HS-5 (cell line): ENCODE results near the gene CCDC83.
A peak's percentile ranks its signal among the peaks of the same experiment; 100 is the strongest.

Experiments used
- DNase-seq: peaks from one replicate; pipeline ENCODE4 v3.0.0-alpha.2; 2012; ENCODE audit warnings: low read depth

Gene CCDC83

DNA sequence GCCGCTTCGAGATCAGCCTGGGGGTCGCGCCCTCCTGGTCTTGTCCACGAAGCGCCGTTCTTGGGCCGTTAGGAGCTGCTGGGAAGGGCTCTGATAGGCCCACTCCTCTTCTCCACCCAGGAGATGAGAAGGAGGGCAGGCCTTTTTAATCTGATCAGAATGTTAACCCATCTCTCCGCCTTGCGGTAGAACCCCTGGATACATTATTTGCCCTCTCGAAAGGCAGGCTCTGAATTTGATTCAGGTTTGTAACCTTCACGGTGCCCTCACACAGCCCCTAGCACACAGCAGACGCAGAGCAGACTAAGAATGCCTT is at the start of gene CCDC83:
Gene CCDC83 (plus strand): TSS at position 43 of the 316 bp plus-strand sequence. CDS start 9,741 bp downstream, outside the sequence.
- no peak for DNase-seq

DNA sequence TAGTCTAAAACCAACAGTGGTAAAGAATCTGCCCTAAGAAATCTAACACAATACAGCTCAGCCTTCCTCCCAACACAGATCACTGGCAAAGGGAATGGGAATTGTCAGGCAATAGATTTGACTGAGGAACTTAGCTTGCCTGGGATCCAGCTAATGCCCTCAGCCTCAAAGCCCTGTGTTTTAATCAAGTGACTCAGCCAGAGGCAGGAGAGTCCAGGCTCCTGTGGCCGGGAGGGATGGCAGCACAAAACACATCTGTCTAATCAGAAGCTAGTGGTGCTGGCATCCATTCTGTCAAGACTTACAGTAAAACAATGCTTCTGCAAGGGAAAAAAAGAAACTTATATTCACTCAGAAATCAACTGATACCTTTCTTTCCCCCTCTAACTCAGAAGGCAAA is 49.8 kb upstream of the CCDC83 start:
- DNase-seq, result no peak

DNA sequence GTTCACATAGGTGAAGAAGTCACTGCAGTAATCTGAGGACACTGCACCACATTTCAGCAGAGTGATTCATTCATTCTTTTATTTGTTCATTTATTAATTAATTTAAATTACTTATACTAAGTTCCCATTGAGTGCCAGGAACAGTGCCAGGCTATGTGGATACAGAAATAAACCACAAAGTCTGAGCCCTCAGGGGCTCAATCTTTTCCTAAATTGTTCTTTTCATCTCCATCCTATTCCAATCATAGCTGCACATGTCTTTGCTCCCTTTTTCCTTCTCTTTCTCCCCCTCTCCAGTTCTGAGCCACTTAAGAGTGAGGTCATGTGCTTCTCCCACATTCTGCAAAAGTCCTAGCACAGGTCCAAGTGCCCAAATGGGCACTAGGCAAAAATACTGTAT is 49.2 kb upstream of the CCDC83 start:
- DNase-seq, result no peak

DNA sequence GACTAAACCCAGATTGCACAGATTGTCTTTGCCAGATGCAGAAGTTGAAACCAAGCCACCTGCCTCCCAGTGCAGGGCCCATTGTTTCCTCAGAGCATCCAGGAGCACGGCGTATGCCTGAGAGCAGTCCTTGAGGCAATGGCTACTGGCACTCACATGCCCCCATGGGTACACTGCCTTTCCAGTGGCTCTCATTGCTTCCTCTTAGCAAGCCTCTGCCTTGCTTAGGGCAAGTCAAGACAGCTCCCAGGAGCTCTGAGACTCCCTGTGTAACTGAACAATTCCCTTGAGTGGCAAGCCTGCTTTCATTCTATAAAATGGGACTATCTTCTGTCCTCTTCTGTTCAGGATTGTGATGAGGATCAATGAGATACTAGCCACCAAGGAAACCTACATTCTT is 48.3 kb upstream of the CCDC83 start:
- no peak for DNase-seq

DNA sequence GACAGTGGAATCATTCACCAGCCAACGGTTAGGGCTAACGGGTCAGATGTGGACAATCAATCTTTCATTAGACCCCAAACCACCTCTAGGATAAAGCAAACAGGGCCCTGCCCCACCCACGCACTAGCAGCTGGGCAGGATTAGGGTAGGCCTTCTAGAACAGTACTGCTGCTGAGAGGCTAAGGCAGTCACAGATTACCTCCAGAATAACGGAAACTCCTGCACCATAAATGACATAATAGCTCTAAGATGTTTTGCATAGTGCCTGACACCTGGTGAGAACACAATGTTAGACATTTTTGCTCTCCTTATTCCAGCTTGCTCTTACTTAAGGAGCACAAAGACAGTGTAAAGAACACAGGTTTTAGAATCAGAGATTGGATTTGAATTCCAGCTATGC is 46.0 kb upstream of the CCDC83 start:
- DNase-seq, result no peak

DNA sequence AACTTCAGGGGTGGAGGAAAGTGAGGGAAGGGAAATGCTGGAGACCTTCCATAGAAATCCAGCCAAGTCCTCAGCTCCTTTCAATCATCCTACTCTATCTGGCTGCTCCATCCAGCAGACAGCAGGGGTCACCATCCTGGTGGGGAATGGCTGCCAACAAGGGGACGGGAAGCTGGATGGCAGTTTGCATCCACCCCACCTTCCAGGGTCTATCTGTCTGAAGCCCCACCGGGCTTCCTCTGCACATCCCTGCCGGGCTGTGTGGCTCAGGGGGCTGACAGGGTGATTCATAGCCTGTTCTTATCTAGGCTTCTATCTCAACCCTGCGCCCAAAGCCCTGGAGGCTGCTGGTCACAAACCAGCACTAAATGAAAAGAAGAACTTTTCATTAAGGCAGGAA is 45.3 kb upstream of the CCDC83 start:
- no peak for DNase-seq

DNA sequence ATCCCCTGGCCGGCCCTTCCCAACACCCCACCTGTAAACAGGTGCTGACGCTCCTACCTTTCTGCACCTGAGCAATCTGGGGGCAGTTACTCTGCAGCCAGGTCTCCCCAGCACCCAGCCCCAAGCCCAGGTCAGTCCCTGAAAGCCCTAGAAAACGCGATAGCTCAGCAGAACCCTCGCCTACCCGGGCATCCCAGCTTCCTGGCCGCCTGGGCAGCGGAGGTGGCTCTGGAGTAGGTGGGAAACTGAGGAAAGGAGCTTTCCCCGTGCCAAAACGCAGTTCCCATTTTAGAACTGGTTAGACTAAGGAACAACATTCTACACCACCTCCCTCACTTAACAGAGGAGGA is 44.7 kb upstream of the CCDC83 start:
- no peak for DNase-seq

DNA sequence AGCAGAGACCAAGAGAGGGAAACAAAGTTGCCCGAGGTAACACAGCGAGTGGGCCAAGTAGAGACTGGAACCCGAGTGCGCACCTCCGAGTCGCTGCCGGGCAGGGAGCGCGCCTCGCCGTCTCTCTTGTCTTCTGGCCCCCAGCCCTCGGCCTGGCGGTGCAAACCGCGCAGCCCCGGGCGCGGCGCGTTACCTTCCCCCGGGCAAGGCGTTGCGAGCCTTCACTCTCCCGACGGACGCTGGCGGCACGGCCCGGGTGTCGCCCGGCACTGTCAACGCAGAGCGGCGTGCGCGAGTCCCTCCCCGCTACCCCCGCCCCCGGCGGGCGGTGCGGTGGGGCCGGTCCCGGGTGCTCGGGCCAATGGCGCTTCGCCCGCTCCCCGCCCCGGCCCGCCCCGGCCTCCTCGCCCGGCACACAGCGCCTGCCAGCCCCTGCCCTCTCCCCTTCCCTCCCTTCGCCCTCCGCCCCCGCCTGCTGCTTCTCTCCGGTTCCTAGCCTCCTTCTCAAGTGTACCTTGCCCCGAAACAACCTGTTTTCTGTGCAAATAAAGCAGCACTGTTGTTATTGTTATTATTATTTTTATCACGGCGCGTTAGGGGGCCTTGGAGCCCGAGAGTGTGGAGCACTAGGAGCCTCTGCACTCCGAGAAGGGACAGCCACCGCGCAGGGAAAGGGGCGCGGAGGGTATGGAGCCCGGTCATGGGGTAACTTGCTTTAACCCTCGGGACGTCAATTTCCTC is 44.1 kb upstream of the CCDC83 start, which contains the start of gene SYTL2:
Gene SYTL2 (minus strand): TSS at position 271 of the 741 bp plus-strand sequence. CDS start 53,416 bp downstream, outside the sequence.
- no peak for DNase-seq

DNA sequence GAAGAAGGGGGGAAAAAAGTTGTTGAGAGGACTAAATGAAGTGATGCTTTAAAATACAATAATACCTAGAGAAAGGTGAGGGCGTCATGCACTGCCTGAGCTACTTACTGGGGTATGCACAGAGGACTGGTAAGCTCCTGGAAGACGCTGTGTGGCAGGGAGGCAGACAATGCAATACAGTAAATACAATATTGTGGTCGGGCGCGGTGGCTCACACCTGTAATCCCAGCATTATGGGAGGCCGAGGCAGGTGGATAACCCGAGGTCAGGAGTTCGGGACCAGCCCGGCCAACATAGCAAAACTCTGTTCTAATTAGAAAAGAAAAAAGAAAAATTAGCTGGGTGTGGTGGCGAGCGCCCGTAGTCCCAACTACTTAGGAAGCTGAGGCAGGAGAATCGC is 43.6 kb upstream of the CCDC83 start:
- DNase-seq, result no peak

DNA sequence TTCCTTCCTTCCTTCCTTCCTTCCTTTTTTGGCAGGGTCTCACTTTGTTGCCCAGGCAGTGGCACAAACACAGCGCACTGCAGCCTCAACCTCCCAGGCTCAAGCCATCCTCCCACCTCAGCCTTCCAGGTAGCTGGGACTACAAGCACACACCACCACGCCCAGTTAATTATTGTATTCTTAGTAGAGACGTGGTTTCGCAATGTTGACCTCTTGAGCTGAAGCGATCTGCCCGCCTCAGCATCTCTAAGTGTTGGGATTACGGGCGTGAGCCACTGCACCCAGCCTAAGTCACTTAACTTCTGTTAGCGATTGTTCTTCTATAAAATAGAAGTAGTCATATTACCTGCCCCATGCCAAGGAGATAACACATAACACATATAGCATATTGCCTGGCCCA is 41.5 kb upstream of the CCDC83 start:
- DNase-seq, result no peak

DNA sequence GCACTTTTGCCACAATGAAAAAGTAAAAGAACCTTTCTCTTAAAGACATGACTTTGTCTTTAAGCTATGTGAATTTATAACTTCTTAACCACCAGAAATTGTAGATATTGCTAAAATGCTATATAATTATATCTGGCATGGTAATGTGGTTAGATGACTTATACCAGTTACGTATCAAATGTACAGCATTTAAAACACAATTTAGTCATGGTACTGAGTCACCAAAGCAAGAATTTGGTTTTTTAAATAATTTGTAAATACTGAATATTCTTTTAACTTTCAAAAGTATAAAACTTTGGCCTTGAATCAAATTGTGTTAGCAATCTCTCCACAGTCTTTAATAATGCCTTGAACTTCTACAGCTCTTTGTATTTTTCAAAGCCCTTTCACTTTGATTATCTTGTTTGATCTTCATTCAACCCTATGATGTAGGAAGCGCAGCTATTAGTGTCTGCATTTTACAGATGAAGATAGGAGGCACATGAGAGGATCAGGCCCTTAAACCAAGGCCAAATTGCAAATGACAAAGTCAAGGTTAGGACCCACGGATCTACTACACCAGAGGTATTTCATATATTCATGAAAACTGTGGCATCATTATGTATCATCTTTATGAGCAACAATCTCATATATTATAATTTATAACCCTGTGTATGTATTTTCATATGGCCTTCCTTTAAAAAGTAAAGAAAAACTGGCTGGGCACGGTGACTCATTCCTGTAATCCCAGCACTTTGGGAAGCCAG is 39.8 kb upstream of the CCDC83 start:
- DNase-seq, result peak; percentile 90

DNA sequence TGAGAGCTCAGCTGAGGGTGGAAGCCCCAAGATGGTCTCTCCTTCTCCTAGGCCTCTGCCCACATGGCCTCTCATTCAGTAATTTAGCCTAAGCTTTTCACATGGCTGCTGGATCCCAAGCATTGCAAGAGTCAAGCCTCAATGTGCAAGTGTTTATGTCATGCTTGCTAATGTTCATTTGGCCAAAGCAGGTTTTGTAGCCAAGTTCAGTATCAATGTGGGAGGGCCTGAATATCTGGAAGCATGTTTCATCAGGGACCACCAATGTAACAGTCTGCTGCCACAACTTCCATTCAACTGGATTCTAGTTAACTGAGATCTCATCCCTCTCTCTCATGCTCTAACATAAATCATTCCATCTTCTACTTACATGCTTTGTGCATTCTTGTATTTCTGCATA is 35.7 kb upstream of the CCDC83 start:
- DNase-seq, result no peak

DNA sequence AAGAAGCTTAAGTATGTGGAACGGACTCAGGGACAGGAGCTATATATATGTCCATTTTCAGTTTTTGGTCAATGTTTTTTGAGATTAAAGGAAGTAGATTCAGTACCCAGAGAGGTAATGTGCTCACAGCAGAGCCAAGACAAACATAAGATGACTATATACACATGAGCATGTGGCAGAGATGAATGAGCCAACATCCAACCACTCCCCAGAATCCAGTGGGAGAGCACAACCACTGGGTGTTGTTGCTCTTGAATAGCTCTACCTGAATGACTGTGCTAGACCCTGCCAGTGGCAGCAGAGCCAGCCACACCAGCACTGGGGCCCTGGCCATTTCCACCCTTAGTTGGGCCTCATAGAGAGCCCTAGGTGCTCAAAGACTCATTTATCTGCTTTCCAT is 33.5 kb upstream of the CCDC83 start:
- DNase-seq, result no peak

DNA sequence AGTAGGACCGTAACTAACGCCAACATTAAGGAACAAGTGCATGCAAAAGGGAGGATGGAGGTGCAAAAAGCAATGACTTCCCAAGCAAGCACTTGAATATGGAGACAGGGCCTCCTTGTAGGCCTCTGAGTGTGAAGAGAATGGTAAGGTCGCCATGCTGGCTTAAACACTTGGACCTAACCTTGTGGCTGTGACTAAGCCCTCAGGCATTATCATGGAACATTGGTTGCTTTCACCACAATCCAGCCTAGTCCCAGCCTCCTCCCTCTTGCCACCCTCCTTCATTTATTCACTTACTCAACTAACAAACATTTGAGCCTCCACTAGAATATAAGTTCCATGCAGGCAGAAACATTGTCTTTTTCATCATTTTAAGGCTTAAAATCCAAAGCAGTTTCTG is 32.4 kb upstream of the CCDC83 start:
- DNase-seq, result no peak

DNA sequence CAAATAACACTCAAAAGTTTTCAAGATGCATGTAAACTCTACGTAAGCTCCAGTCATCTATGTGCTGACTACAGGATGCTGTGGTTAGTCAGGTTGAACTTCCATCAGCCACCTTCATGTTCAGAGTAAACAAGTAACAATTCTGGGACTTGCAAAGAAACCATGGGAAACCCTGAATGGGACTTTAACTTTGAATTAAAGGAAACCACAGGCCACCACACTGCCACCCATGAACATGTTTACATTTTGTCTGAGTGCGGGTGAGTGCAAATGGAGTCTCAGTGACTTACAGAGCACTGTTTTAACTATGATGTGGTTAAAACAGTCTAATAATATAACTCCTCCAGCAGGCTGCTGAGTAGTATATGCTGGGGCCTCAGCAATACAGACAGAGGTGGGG is 31.4 kb upstream of the CCDC83 start:
- no peak for DNase-seq

DNA sequence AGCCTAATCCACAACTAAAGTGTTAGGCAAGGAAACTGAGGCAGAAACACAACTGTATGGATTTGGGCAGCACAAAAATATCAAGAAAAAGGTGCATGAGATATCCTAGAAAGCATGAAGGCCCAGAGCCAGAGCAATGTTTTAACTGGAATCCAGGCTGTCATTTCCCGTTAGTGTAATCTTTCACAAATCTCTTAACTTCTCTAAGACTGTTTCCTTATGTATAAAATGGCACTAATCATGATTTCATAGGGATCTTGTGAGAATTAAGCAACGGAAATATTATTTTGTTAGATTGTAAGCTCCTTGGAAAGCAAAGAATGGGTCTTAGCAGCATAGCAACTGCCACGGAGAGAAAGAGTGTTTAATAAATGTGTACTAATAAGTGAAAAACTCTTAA is 29.6 kb upstream of the CCDC83 start:
- no peak for DNase-seq

DNA sequence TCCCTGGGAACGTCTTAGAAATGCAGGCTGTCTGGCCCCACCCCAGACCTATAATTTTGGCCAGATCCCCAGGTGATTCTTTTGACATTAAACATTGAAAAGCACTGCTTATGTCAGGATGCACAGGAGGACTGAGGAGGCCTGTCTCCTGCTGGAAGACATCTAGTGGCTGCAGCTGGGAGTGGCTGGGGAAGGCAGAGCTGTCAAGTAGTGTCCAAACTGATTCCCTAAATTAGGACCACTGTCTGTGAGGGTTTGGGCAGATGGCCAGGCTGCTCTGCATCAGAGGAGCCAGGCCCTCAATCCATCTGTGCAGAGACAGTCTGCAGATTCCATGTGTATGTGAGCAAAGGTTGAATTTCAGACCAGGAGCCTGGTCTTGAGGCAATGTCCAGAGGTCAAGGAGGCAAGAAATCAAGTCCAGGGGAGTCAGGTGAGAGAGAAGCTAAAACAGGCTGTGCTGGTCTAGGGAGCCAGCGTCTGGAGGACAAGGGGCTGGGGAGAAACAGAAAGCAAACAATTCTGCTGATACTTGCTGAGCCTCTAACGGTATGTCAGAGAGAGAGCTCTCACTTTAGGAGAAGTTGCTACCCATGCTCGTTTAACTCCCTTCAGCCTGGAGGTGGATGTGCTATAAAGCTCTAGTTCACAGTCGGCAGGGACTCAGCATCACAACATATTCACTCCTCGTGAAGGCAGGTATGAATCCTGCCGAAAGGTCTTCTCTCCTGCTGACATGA is 28.9 kb upstream of the CCDC83 start:
- DNase-seq, result no peak

DNA sequence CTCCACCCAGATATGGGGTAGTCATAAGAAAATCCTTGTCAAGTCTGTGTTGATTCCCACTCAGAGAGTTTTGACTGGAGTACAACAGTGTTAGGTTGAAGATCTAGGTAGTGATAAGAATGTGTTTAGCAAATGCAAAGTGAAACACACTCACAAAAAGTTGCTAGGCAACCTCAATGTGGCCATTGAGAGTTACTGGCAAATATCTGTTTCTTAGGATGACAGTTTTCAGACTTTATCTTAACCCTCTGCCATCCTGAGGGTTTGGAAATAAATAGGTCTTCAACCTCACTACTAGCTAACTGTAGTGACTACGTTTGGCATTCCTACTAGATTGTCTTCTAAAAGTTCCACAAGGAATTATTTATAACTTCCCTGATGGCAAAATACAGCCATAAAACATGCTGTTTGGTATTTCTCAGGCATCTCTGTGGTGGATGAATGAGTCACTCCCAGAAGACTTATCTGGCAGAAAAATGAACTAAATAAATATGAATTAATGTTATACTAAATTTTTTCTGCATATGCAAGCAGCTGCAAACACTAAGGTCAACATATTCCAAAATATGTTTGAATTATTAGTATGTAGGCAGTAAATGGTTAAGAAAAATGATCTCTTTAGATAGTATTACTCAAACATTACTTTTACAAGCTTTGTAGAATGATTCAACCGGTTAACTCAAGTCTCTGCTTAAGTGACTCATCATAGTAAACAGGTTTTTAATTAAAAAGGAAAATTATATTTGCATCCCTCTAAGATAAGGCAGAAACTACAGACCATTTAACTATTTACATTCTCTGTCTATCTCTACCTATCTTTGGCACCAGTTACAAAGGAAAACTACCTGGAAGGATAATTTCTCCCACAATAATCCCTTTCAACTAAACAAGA is 27.2 kb upstream of the CCDC83 start:
- DNase-seq, result peak; percentile 94

DNA sequence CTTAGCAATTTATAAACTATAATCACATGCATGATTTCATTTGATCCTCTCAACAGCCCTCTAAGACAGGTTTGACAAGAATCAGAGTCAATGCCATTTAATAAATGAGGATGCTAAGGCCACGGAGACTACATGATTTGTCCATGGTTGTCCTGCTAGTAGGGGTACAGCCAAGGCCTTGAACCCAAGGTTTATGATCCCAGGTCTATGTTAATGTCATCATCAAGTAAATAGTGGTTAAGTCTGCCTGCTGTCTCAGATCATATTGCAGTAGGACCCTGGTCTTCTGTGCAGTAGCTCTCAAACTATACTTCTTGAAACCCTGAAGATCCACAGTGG is 26.6 kb upstream of the CCDC83 start:
- no peak for DNase-seq

DNA sequence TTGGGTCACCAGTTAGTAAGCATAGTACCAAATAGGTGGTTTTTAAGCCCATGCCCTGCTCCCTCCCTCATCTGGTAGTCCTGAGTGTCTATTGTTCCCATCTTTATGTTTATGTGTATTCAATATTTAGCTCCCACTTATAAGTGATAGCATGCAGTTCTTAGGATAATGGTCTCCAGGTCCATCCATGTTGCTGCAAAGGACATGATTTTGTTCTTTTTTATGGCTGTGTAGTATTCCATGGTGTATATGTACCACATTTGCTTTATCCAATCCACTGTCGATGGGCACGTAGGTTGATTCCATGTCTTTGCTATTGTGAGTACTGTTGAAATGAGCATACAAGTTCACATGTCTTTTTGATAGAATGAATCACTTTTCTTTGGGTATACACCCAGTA is 26.0 kb upstream of the CCDC83 start:
- no peak for DNase-seq

DNA sequence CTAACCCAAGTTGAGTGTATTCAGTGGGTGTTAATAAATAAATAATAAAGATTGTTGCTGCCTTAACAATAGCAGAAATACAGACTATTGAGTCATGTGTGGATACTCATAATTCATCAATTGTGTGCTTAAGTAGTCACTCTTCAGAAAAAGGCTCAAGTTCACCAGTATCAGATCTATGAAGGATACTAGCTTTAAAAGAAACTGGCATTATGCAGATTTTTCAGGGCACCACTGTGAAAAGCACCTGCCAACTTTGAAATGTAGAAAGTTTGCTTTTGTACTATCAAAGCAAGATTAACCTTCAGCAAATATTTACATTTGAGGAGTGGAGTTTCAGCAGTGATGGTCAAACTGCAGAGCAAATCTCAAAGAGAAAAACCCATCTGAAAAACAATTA is 24.1 kb upstream of the CCDC83 start:
- no peak for DNase-seq

DNA sequence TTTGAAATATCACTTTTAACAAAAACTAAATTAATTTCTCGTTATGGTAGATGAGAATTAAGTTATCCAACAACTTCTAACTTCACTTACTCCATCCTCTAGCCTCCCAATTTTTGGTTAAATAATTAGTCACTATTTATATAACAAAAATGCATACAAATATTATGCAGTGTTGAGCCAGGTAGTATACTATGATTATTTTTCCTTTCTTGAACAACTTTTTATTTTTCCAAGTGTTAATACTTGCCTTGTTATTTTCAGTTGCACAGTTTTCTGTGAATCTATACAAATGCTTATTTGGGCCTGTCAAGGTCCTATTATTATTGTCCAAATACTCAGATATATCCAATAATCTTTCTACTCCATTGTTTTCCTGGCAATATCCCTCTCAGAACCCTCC is 19.9 kb upstream of the CCDC83 start:
- DNase-seq, result no peak
